CD4-positive, alpha-beta T cell treated with Interferon alpha-2 for 1 hour (primary cell): ENCODE results near the gene MYL5.
"Not testable (repeated sequence)": the region's sequence is repeated elsewhere in the genome, so short reads cannot be mapped to it uniquely, and the experiment has no call there.

Experiments used
- DNase-seq, 2 donors: peaks; one replicate each; pipeline ENCODE4 v3.0.0-alpha.2; 2020 to 2022

The MYL5 gene

GRCh38 chr4:657834-658667 lies 16.3 kb upstream of the MYL5 start:
- DNase-seq = no peak

GRCh38 chr4:658681-659667 lies 15.4 kb upstream of the MYL5 start:
- no peak for DNase-seq

- no peak for DNase-seq
Measured at GRCh38 chr4:659851-660250, 14.5 kb upstream of the MYL5 start.

- no peak for DNase-seq
Measured at GRCh38 chr4:660401-660800, 13.9 kb upstream of the MYL5 start.

- no peak for DNase-seq
Measured at GRCh38 chr4:661231-661630, 13.1 kb upstream of the MYL5 start.

- no peak for DNase-seq
Measured at GRCh38 chr4:661881-662761, 12.2 kb upstream of the MYL5 start.

GRCh38 chr4:663046-663437 lies 11.3 kb upstream of the MYL5 start:
- DNase-seq = no peak

GRCh38 chr4:663438-664428 lies 10.6 kb upstream of the MYL5 start:
- peak; percentile 74 to 80 for DNase-seq

GRCh38 chr4:664713-665231 lies 9.6 kb upstream of the MYL5 start:
- DNase-seq = no peak

GRCh38 chr4:665381-665750 lies 9.0 kb upstream of the MYL5 start:
- DNase-seq = no peak

- DNase-seq = no peak
Measured at GRCh38 chr4:665751-666435, 8.4 kb upstream of the MYL5 start.

GRCh38 chr4:666436-666810 lies 7.9 kb upstream of the MYL5 start:
- DNase-seq = no peak

GRCh38 chr4:666822-667544 lies 7.4 kb upstream of the MYL5 start:
- DNase-seq = no peak

GRCh38 chr4:667545-667925 lies 6.8 kb upstream of the MYL5 start:
- no peak for DNase-seq

GRCh38 chr4:668219-668618 lies 6.1 kb upstream of the MYL5 start:
- DNase-seq = not testable (repeated sequence)

GRCh38 chr4:669806-670559 lies 4.4 kb upstream of the MYL5 start:
- DNase-seq = not testable (repeated sequence)

- no peak for DNase-seq
Measured at GRCh38 chr4:671769-672168, 2.6 kb upstream of the MYL5 start.

GRCh38 chr4:673349-674091 lies 822 bp upstream of the MYL5 start:
- DNase-seq = no peak
